Measurements from ENCODE around the gene YAF2.

The YAF2 gene

GRCh38 chr12:42128327-42128726 is 109.7 kb downstream of the YAF2 start:
- H3K4me3 ChIP-seq (ENCODE audit: low read depth, low read length) = no peak overlapping the region
- no peak for TF ChIP-seq CTCF (IDR thresholded peaks at IDR 0.05; ENCODE audit: low read depth, low read length, missing control alignments)
- DNase-seq (ENCODE audit: low read depth) = no peak

GRCh38 chr12:42126963-42127362 is 111.1 kb downstream of the YAF2 start:
- H3K4me3 ChIP-seq (ENCODE audit: low read depth, low read length) = no peak overlapping the region
- no peak for DNase-seq (ENCODE audit: low read depth)
- TF ChIP-seq CTCF (IDR thresholded peaks at IDR 0.05; ENCODE audit: low read depth, low read length, missing control alignments) = no peak

DNA sequence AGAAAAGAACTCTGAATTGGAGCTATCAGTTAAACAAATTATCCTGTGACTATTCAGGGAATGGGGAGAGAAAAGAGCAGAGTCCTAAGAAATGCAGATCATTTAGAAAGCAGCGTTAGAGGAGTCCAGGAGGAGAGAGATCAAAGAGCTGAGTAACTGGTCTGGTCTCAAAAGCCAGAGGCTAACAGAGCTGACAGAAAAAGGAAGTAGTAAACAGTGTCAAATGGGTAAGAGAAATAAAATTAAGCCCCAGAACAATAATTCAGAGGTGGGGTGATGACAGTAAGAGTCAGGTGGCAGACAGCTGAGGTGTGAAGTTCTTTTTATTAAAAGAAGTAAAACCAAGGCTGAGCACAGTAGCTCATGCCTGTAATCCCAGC is 112.7 kb downstream of the YAF2 start:
- no peak for DNase-seq (ENCODE audit: low read depth)
- no peak for TF ChIP-seq CTCF (IDR thresholded peaks at IDR 0.05; ENCODE audit: low read depth, low read length, missing control alignments)
- no peak overlapping the region for H3K4me3 ChIP-seq (ENCODE audit: low read depth, low read length)

- H3K4me3 ChIP-seq (ENCODE audit: low read depth, low read length) = no peak overlapping the region
- DNase-seq (ENCODE audit: low read depth) = no peak
- TF ChIP-seq CTCF (IDR thresholded peaks at IDR 0.05; ENCODE audit: low read depth, low read length, missing control alignments) = no peak
Observed at GRCh38 chr12:42124764-42125387, 113.2 kb downstream of the YAF2 start.

GRCh38 chr12:42119085-42119633 is 118.9 kb downstream of the YAF2 start:
- TF ChIP-seq CTCF (IDR thresholded peaks at IDR 0.05; ENCODE audit: low read depth, low read length, missing control alignments) = no peak
- no peak for DNase-seq (ENCODE audit: low read depth)
- H3K4me3 ChIP-seq (ENCODE audit: low read depth, low read length) = no peak overlapping the region

DNA sequence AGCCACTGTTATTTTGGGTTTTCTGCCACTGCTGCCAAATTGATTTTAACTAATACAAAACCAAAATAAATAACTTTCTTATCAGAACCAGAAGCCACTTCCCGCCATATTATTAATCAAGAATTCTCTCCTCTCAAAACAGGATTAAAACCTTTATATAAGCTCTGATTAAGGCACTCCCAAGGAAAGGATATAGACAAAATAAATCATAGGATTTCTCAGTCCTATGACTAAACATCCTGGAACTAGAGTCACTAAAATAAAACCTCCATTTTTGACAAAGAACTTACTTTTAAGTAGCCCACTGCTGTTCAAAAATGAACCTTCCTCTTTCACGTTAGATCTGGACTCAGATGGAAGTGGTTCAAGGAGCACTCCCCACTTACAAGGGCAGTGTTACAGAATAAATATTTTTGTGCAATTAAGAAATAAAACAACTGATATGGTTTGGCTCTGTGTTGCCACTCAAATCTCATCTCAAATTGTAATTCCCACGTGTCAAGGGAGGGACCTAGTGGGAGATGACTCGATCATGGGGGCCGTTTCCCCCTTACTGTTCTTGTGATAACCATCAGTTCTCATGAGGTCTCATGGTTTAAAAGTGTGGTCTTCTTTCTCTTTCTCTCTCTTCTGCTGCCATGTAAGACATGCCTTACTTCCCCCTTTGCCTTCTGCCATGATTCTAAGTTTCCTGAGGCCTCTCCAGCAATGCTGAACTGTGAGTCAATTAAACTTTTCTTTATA is 119.7 kb downstream of the YAF2 start:
- DNase-seq (ENCODE audit: low read depth) = no peak
- no peak for TF ChIP-seq CTCF (IDR thresholded peaks at IDR 0.05; ENCODE audit: low read depth, low read length, missing control alignments)
- no peak overlapping the region for H3K4me3 ChIP-seq (ENCODE audit: low read depth, low read length)
